RCC 7860 (cell line): ENCODE results near the gene MCF2L2.

Experiments
- DNase-seq: peaks from one replicate; pipeline ENCODE4 v3.0.0-alpha.2; 2015; ENCODE audit warnings: low spot score
- FAIRE-seq: peaks from 2 replicates; lab custom pipeline; 2012; peaks lifted over from hg19 to GRCh38; lab: Jason Lieb, UNC

MCF2L2 gene

DNA sequence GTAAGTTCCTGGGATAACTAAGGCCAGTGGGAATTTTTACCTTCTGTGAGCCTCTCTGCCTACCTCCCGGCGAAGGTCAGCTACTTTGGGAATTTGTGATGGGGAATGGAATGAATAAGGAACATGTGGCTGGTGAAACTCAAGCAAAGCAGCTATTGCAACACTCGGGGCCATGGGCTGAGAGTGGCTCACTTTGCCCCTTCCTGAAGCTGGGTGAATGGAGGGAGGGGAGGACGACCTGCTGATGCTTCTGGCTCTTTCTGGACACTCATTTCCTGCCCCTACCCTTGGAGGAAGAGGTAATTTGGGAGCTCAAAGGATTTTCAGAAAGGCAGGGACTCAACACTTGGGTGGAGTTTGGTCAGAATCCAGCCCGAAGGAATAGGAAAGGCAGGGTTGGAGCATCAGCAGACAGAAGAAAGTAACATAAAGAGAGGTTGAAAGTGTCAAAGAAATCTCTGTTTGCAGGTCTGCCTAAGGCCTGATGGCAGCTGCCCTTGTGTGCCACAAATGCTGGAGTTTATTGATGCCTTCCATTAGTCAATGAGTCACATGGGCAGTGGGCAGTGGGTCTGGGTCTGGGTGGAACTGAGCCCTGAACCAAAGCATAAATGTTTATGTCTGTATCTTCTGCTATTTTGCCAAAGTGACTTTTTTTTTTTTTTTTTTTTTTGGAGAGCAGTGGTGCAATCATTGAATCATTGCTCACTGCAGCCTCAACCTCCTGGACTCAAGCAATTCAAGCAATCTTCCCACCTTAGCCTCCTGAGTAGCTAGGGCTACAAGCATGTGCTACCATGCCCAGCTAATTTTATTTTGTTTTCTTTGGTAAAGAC is 278.3 kb downstream of the MCF2L2 start:
- FAIRE-seq = no peak
- no peak for DNase-seq

DNA sequence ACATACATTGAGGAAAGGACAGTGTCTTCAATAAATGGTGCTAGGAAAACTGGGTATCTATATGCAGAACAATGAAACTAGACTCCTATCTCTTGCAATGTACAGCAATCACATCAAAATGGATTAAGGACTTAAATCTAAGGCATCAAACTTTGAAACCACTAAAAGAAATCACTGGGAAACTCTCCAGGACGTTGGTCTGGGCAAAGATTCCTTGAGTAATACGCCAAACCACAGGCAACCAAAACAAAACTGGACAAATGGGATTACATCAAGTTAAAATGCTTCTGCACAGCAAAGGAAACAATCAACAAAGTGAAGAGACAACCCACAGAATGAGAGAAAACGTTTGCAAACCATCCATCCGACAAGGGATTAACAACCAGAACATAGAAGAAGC is 280.4 kb downstream of the MCF2L2 start:
- no peak for DNase-seq
- no peak for FAIRE-seq

DNA sequence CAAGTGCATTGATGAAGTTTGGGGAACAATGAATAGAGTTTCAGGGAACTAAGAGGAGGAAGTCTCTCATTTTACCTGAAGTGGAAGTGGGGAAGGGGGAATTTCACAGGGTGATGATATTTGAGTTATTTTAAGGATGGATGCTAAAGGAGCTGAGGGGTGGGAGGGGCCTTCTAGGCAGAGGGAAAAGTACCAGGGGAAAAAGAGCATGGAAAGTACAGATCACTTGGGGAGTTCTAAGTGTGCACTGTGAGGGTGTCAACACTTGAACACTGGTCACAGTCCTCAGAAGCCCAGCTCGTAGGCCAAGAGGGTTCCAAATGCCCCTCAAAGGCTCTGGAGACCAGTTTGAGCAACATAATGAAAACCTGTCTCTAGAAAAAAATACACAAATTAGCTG is 284.1 kb downstream of the MCF2L2 start:
- no peak for FAIRE-seq

DNA sequence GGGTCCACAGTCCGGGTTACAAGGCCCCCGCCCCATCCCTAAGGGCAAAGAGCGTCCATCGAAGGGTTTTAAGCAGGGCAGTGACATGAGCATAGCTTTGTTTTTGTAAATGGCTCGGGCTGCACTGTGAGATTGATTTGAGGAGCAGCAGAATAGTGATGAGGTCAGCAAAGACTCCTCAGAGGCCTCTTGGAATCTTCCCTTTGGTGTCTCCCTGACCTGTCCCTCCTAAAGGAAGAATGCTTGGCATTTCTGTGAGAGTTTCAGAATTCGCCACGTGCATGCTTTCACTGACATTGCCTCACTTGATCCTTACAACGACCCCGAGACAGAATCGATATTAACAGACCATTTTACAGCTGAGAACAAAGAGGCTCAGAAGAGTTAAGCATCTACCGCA is 286.2 kb downstream of the MCF2L2 start:
- no peak for FAIRE-seq
- no peak for DNase-seq

More for the DNA sequence above, 284.1 kb downstream of the MCF2L2 start:
- DNase-seq = no peak

DNA sequence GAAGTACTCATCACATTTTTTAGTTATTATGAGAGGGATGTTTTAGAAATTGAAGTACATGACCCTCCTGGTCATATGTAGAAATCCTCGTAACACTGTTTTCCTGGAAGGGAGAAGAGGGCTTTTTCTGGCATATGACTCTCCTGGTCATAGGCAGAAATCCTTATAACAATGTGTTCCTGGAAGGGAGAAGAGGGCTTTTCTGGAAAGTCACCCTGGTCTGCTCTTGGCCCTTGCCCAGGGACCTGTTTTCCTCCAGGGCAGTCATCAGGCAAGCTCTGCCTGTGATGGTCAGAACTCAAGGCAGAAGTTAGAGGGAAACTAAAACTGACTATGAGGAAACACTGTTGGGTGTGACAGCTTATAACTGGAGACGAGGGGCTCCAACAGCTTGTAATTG is 293.6 kb downstream of the MCF2L2 start:
- FAIRE-seq (no peak), DNase-seq (no peak)

DNA sequence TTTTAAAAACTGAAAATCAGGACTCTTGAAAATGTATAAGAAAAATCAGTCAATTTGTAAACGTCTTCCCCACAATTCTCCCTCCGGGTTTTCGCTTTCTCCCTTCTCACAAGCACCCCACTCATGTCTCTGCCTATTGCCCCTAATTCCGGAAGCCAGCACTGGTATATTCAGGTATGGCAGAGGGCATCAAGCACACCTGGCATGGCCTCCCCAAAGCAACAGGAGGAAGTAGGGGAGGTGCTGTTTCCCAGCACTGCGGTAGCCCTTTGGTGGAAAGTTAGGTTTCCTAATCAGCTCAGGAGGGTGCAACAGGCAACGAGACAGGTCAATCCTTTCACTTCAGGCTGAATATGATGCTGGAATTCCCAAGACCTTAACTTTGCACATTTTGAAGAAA is 296.0 kb downstream of the MCF2L2 start:
- FAIRE-seq (no peak), DNase-seq (no peak)

DNA sequence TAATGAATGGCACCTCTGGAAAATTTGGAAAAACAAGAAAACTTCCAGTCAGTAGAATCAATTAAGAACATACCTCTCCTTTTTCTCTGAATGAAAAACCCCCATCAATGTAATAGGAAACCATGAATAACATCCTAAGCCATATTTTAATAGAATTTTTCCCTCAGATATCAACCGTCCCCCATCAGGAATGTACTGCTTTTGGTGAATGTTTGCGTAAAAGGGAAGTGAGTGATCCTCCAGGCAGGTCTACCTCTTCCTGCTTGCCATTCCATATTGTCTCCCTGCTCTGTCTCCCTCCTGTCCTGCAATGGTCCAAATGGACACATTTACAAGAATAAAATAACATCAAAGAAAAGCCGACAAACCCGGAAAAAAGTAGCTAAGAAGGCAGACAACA is 296.7 kb downstream of the MCF2L2 start:
- FAIRE-seq = no peak
- DNase-seq = no peak

DNA sequence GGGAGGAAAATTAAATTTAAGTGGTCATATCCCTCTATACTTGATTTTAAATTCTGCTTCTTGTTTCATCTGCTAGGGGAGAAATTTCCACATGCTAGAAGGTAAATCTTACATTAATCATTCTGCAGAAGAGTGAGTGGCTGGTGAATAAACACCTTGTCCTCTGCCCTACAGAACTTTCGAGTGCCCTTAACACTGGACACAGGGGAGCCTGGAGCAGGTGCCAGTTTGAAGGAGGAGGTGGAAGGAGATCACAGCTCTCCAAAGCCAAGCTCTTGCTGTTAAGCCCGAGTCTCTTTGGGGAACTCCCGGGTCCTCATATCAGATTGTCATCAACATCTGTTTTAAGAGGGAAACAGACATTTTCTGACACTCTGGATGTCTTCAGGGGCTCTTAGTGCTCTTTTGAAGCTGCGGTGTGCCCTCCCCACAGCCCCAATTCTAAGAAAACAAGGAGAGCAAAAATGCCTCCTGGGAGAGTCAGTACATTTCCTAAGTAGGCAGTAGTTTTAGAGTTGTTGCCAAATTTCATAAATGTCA is 297.2 kb downstream of the MCF2L2 start:
- no peak for FAIRE-seq
- no peak for DNase-seq

DNA sequence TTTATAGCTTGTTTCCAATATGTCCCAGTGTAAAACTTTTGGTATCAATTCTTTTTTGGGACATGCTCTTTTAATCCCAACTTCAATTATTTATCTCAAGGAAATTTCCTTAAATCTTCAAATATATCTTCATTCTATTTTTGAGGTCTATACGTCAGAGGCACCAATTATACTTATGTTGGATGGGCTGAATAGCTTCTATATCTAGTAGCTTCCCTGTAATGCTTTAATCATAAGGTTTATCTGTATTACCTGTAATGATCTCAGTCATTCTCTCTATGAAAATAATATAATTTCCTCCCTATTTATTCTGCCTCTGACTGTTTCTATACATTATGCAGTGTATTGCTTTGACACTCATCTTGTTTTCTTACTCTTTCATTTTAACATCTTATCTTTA is 299.2 kb downstream of the MCF2L2 start:
- FAIRE-seq (no peak), DNase-seq (no peak)

DNA sequence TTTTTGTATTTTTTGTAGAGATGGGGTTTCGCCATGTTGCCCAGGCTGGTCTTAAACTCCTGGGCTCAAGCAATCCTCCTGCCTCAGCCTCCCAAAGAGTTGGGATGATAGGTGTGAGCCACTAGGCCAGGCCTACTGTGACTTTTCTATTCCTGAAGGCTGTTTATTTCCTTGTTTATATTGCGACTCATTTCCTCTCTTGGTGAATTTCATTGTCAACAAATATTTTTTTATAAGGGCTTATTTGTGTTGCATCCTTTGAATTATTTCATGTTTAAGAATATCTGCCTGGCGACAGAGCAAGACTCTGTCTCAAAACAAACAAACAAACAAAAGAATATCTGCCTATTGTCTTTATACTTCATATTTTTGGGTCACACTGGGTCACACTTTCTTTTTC is 299.7 kb downstream of the MCF2L2 start:
- no peak for DNase-seq
- no peak for FAIRE-seq
